GM12801 (cell line): ENCODE measurements around the gene FARP1.

Source experiments
- TF ChIP-seq, protein P1 (sequence below): IDR thresholded peaks from one replicate; pipeline ENCODE4 v1.5.1; 2011; ENCODE audit warnings: control low read depth; ENCODE audit not compliant: insufficient read length; ENCODE audit errors: extremely low read depth

FARP1 gene

DNA sequence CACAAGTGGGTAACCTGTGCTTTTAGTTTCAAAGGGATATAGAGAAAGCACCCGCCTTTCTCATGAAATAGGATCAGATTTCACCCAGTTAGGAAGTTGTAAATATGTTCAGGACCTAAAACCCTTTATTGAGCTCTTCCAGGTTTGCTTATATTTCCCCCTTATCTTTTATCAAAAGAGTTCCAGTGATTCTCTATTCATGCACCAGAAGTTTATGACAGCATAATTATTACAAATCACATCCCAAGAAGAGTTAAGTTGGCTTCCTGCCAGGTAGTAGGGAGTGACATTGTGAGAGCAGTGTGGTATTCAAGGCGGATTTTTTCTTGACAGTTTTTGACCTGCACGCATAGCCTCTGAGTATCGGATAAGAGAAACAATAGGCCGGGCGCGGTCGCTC is 243.7 kb downstream of the FARP1 start:
- TF ChIP-seq, protein P1, sequence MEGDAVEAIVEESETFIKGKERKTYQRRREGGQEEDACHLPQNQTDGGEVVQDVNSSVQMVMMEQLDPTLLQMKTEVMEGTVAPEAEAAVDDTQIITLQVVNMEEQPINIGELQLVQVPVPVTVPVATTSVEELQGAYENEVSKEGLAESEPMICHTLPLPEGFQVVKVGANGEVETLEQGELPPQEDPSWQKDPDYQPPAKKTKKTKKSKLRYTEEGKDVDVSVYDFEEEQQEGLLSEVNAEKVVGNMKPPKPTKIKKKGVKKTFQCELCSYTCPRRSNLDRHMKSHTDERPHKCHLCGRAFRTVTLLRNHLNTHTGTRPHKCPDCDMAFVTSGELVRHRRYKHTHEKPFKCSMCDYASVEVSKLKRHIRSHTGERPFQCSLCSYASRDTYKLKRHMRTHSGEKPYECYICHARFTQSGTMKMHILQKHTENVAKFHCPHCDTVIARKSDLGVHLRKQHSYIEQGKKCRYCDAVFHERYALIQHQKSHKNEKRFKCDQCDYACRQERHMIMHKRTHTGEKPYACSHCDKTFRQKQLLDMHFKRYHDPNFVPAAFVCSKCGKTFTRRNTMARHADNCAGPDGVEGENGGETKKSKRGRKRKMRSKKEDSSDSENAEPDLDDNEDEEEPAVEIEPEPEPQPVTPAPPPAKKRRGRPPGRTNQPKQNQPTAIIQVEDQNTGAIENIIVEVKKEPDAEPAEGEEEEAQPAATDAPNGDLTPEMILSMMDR = no peak

DNA sequence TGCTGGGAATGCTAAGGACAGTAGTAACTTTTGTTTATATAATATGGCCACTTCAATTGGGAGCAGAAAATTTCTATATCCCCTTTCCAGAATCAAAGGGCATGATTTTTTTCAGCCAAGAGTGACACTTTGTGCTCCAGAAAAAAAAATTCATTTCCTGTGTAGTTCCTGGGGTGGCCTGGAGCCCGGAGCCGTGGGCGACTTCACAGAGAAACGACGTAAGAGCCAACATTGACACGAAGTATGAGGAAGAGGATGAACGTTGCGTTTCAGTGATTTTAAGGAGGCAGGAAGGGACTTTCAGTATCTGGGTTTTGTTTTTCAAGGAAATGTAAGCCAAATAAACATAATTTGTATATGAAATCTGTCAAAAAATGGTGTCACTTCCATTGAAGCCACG is 246.4 kb downstream of the FARP1 start:
- TF ChIP-seq, protein P1 = no peak

DNA sequence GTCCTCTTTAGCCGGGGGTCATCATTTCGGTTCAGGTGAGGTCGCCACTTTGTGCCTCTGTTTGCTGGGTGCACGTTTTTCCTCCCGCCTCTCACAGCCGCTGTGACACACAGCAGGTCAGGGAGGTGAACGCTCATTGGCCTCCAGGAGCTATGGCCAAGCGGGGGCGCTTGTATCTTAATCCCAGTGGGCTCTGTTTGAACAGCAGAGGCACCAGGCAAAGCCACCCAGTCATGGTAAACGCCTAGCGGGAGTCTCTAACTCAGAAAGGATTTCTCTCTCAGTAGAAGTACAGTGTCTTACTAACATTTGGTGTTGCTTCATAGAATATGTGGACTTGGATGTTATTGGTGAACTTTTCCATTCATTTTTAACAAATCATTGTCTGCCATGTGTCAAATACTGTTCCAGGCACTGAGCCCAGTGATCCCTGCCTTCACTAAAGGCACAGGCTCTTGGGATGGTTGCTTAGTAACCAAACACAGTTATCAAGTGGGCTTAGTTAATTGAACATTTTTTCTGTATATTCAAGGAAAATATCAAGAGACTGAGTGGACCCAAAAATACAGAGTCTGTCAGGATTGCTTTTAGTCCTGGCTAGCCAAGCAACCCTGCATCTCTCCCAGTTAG is 247.3 kb downstream of the FARP1 start:
- TF ChIP-seq, protein P1 = no peak

DNA sequence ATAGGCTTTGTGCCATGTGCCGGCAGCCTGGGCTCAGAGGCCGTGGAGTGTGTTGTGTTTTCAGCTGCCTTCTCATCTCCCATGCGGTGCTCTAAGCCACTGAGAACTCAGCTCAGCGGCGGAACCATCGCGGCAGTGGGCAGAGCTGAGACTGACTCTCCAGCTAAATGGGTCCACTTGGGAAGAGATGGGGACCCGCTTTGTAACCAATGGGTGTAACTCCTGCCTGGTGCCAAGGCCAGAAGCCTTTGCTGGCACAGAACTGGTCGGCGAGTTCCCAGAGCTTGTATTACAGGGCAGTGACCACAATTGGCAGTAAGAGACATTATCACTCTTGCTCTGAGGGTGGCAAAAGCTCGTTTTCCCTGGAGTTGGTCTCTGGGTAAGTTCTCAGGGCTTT is 251.0 kb downstream of the FARP1 start:
- TF ChIP-seq, protein P1 = no peak

DNA sequence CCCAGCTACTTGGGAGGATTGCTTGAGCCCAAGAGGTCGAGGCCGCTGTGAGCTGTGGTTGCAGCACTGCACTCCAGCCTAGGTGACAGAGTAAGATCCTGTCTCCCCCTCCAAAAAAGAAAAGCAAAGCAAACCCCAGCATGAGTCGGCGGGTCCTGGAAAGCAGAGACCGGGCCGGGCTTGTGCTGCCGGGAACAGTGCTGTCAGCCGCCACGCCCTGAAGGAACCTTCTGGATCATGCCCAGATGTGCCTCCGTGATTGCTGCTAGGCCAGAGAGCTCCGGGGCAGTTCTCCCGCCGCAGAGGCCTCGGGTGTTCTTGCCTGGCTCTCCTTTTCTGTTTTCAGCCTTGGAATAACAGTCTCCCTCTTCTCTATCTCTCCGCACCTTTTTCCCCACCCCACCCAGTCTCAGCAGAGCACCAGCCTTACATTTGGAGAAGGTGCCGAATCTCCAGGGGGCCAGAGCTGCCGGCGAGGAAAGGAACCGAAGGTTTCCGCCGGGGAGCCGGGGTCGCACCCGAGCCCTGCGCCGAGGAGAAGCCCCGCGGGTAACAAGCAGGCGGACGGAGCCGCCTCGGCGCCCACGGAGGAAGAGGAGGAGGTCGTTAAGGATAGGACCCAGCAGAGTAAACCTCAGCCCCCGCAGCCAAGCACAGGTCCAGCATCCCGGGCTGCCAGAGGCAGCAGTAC is 252.1 kb downstream of the FARP1 start:
- TF ChIP-seq, protein P1 = no peak

DNA sequence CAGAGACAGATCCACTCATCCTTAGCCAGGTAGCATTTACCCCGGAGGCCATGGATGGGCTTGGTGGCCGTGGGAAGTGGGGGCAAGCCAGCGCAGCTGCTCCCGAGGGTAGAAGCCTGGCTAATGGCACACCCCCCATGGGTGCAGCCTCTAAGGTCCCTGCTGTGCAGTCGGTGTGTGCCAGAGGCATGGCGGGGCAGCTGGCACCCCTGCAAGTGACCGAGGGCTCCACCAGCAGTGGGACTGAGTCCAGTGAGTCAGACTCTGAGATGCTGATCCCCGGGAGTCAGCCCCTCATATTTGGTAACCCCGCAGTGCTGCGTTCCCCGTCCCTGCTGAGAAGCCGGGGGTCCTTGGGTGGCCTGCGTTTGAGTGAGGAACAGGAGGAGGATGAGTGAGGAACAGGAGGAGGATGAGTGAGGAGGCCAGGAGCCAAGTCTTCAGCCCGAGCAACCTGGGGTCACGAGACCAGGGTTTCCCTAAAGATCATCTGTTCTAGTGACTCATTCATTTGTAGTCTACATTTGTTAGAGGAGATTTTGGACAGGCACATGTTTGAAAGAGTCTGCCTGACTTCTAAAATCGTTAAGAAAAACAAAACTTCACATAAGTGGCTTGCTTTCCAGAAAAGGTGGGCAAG is 253.3 kb downstream of the FARP1 start:
- TF ChIP-seq, protein P1 = no peak

DNA sequence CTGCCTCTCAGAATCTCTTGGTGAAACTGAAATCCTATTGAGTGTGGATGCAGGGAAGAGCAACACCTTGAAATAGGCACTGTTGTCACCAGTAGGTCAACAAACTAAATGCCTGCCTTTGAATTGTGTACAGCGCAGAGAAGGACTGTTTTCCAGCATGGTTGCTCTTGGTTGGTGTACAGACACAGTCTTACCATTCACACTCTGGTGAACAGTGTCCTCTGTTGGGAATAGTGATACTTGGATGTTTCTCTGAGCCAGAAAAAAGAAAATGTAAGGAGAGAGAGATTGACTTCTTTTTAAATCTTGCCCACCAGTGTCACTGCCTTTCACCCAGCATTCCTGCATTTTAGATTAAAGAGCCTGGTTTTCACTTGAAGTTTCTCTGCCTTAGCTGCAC is 254.3 kb downstream of the FARP1 start:
- TF ChIP-seq, protein P1 = no peak
